ENCODE data around the gene PRICKLE4.
"Not testable (repeated sequence)": the region's sequence is repeated elsewhere in the genome, so short reads cannot be mapped to it uniquely, and the experiment has no call there.

Gene PRICKLE4

DNA sequence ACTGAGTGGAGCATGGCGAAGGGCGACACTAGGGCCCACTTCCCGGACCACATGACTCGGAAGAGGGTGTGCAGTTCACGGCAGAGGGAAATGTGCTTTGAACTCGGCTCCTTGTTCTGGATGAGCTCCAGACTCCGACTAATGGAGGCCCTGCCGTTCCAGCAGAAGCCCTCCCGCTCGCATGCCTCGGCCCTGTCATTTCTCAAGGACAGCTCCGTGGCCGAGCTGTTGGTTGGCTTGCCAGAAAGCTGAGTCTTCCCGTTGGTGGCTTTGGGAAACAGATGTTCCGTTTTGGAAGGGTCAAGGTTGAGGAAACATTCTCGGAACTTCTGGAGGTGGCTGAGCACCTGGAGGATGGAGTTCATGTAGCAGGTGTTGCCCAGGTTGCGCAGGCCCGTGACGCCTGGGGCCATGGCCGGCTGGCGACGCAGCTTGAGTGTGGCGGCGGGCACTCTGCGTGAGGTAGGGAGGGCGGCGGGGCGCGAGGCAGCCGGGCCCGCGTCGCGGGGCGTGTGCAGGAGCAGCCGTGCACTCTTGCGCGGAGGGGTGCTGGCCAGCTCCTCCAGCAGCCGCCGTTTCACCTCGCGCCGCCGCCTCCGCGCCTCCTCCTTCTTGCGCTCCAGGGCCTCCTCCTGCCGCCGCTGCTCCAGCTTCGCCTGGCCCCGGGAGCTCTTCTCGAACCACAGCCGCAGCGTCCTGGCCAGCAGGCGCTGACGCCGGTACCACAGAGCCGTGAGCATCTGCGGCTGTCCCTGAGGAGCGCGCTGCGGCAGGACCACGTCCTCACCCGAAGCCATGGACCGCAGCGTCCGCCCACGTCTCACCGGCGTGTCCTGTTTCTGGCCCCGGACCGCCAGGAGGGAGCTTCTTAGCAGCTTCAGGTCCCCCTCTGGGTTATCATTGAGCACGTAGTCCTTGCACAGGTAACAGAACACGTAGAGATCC is 25.5 kb downstream of the PRICKLE4 start:
- Histone ChIP-seq H3K4me3 (ENCODE audit: low read depth in 1 of 2, low read length in 2 of 2) (no peak overlapping the region), H3K36me3 (ENCODE audit: insufficient read depth, low read length) (peaks cover 43% of the 10 kb centered on the region), H3K27ac (ENCODE audit: low read length) (no peak overlapping the region), H2AFZ (ENCODE audit: low read depth, low read length) (no peak overlapping the region), H3K9ac (ENCODE audit: low read depth, low read length) (no peak overlapping the region), H3K9me3 (ENCODE audit: insufficient read depth, low read length, severe bottlenecking) (no peaks in the 10 kb centered on the region), H4K20me1 (ENCODE audit: insufficient read depth, low read length) (no peaks in the 10 kb centered on the region), H3K79me2 (ENCODE audit: insufficient read depth, low read length) (0 out of 2 replicates have a peak, but pooled peaks cover 2% of the 10 kb centered on the region), H3K4me2 (ENCODE audit: insufficient read depth, low read length) (no peak overlapping the region), H3K27me3 (ENCODE audit: insufficient read depth, low read length, poor library complexity) (no peaks in the 10 kb centered on the region), H3K4me1 (ENCODE audit: insufficient read depth, low read length) (no peaks in the 10 kb centered on the region)
- DNase-seq, result no peak
- TF ChIP-seq, protein P1, sequence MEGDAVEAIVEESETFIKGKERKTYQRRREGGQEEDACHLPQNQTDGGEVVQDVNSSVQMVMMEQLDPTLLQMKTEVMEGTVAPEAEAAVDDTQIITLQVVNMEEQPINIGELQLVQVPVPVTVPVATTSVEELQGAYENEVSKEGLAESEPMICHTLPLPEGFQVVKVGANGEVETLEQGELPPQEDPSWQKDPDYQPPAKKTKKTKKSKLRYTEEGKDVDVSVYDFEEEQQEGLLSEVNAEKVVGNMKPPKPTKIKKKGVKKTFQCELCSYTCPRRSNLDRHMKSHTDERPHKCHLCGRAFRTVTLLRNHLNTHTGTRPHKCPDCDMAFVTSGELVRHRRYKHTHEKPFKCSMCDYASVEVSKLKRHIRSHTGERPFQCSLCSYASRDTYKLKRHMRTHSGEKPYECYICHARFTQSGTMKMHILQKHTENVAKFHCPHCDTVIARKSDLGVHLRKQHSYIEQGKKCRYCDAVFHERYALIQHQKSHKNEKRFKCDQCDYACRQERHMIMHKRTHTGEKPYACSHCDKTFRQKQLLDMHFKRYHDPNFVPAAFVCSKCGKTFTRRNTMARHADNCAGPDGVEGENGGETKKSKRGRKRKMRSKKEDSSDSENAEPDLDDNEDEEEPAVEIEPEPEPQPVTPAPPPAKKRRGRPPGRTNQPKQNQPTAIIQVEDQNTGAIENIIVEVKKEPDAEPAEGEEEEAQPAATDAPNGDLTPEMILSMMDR (IDR thresholded peaks at IDR 0.05; ENCODE audit: borderline replicate concordance, extremely low read depth, low read length, poor library complexity, severe bottlenecking), result no peak
- no peak for TF ChIP-seq EZH2 (IDR thresholded peaks at IDR 0.05; ENCODE audit: borderline replicate concordance, low read depth, low read length, severe bottlenecking)
- no peak for ATAC-seq (ENCODE audit: insufficient read depth, low read depth)

DNA sequence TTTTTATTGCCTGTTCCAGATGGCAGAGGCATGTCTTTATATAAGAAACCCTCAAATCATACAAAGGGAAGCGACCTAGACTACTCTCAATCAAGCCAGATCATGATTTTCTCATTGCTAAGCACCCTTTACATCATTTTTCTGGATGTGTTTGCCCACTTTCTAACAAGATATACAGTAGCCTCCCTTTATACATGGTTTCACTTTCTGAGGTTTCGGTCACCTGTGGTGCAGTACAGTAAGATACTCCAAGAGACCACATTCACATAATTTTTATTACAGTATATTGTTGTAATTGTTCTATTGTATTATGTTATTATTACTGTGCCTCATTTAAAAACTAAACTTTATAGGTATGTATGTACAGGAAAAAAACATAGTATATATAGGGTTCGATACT is 30.5 kb downstream of the PRICKLE4 start:
- peaks cover 15% of the 10 kb centered on the region for H3K36me3 ChIP-seq (ENCODE audit: insufficient read depth, low read length)
- H3K79me2 ChIP-seq (ENCODE audit: insufficient read depth, low read length), result peaks cover 13% of the 10 kb centered on the region
- H3K27ac ChIP-seq (ENCODE audit: low read length), result no peak overlapping the region
- ATAC-seq (ENCODE audit: insufficient read depth, low read depth) (no peak), DNase-seq (no peak)
- H3K9me3 ChIP-seq (ENCODE audit: insufficient read depth, low read length, severe bottlenecking), result no peaks in the 10 kb centered on the region
- H3K4me2 ChIP-seq (ENCODE audit: insufficient read depth, low read length), result no peak overlapping the region
- no peaks in the 10 kb centered on the region for H3K27me3 ChIP-seq (ENCODE audit: insufficient read depth, low read length, poor library complexity)
- no peaks in the 10 kb centered on the region for H4K20me1 ChIP-seq (ENCODE audit: insufficient read depth, low read length)
- H3K9ac ChIP-seq (ENCODE audit: low read depth, low read length), result no peak overlapping the region
- no peak overlapping the region for H3K4me3 ChIP-seq (ENCODE audit: low read depth in 1 of 2, low read length in 2 of 2)
- H3K4me1 ChIP-seq (ENCODE audit: insufficient read depth, low read length), result no peaks in the 10 kb centered on the region
- H2AFZ ChIP-seq (ENCODE audit: low read depth, low read length), result no peak overlapping the region
- TF ChIP-seq, protein P1 (IDR thresholded peaks at IDR 0.05; ENCODE audit: borderline replicate concordance, extremely low read depth, low read length, poor library complexity, severe bottlenecking), result no peak
- no peak for TF ChIP-seq EZH2 (IDR thresholded peaks at IDR 0.05; ENCODE audit: borderline replicate concordance, low read depth, low read length, severe bottlenecking)

DNA sequence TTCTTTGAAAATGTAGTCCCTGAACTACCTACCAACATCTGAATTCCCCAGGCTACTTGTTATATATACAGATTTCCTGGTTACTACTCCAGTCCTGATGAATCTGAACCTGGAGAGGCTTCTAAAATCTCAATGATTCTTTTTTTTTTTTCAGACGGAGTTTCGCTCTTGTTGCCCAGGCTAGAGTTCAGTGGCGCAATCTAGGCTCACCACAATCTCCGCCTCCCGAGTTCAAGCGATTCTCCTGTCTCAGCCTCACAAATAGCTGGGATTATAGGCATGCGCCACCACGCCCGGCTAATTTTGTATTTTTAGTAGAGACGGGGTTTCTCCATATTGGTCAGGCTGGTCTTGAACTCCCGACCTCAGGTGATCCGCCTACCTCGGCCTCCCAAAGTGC is 31.4 kb downstream of the PRICKLE4 start:
- ATAC-seq (ENCODE audit: insufficient read depth, low read depth); H2AFZ ChIP-seq (ENCODE audit: low read depth, low read length); H3K9ac ChIP-seq (ENCODE audit: low read depth, low read length); H3K36me3 ChIP-seq (ENCODE audit: insufficient read depth, low read length); H3K4me3 ChIP-seq (ENCODE audit: low read depth in 1 of 2, low read length in 2 of 2); DNase-seq; H3K27me3 ChIP-seq (ENCODE audit: insufficient read depth, low read length, poor library complexity); H3K9me3 ChIP-seq (ENCODE audit: insufficient read depth, low read length, severe bottlenecking); H3K4me1 ChIP-seq (ENCODE audit: insufficient read depth, low read length); H3K4me2 ChIP-seq (ENCODE audit: insufficient read depth, low read length); H3K27ac ChIP-seq (ENCODE audit: low read length); H4K20me1 ChIP-seq (ENCODE audit: insufficient read depth, low read length): not testable (repeated sequence)
- peaks cover 13% of the 10 kb centered on the region for H3K79me2 ChIP-seq (ENCODE audit: insufficient read depth, low read length)

DNA sequence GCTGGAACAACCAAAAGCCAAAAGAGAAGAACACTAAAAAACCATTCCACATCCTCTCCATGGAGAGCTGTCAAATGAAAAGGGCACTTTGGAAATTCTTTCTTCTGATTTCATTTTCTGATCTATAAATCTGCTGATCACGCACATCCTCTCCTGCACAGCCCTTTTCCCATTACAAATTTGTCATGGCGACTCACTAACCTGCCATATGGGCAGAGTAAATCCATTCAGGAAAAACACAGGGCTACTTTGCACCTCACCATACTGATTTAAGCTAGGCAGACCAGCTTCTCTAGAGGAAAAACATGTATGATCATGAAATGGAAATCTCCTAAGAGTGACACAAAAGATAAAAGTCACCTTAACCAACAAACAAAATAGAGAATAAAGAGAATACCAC is 32.9 kb downstream of the PRICKLE4 start:
- H3K4me2 ChIP-seq (ENCODE audit: insufficient read depth, low read length), result no peak overlapping the region
- no peaks in the 10 kb centered on the region; the same call in 1 of the 2 replicates for H4K20me1 ChIP-seq (ENCODE audit: insufficient read depth, low read length)
- no peaks in the 10 kb centered on the region for H3K4me1 ChIP-seq (ENCODE audit: insufficient read depth, low read length)
- peaks cover 9% of the 10 kb centered on the region; the same call in 1 of the 2 replicates for H3K36me3 ChIP-seq (ENCODE audit: insufficient read depth, low read length)
- ATAC-seq (ENCODE audit: insufficient read depth, low read depth), result no peak
- no peak for TF ChIP-seq EZH2 (IDR thresholded peaks at IDR 0.05; ENCODE audit: borderline replicate concordance, low read depth, low read length, severe bottlenecking)
- TF ChIP-seq, protein P1 (IDR thresholded peaks at IDR 0.05; ENCODE audit: borderline replicate concordance, extremely low read depth, low read length, poor library complexity, severe bottlenecking), result no peak
- no peaks in the 10 kb centered on the region for H3K27me3 ChIP-seq (ENCODE audit: insufficient read depth, low read length, poor library complexity)
- peaks cover 10% of the 10 kb centered on the region for H3K79me2 ChIP-seq (ENCODE audit: insufficient read depth, low read length)
- no peak overlapping the region for H3K27ac ChIP-seq (ENCODE audit: low read length)
- no peak overlapping the region for H3K4me3 ChIP-seq (ENCODE audit: low read depth in 1 of 2, low read length in 2 of 2)
- no peak overlapping the region for H2AFZ ChIP-seq (ENCODE audit: low read depth, low read length)
- H3K9me3 ChIP-seq (ENCODE audit: insufficient read depth, low read length, severe bottlenecking), result no peaks in the 10 kb centered on the region
- no peak for DNase-seq
- no peak overlapping the region for H3K9ac ChIP-seq (ENCODE audit: low read depth, low read length)

All from DND-41 (cell line).